Loucy (cell line): Measurements from ENCODE around the gene PDE3B.

Experiments
- H2AFZ ChIP-seq: fragments of 200-600 bp; sonication (generic); 2 replicates; pipeline ENCODE4 v1.6.0; 2016; ENCODE audit warnings: antibody characterized with exemption, mild to moderate bottlenecking, low read length, moderate library complexity
- H3F3A ChIP-seq: fragments of 200-600 bp; 2 replicates; pipeline ENCODE4 v1.6.0; 2016; ENCODE audit warnings: antibody characterized with exemption, low read depth, mild to moderate bottlenecking
- H3K27me3 ChIP-seq: fragments of 200-600 bp; sonication (generic); 2 replicates; pipeline ENCODE4 v1.6.1; 2014; ENCODE audit warnings: low read length, mild to moderate bottlenecking; ENCODE audit not compliant: insufficient read depth, poor library complexity, severe bottlenecking
- H3K36me3 ChIP-seq: fragments of 200-600 bp; sonication (generic); 2 replicates; pipeline ENCODE4 v1.6.1; 2016; ENCODE audit warnings: low read length; ENCODE audit not compliant: insufficient read depth
- H3K4me1 ChIP-seq: fragments of 200-600 bp; sonication (generic); 2 replicates; pipeline ENCODE4 v1.5.1; 2014; ENCODE audit warnings: low read length, mild to moderate bottlenecking; ENCODE audit not compliant: insufficient read depth, poor library complexity, severe bottlenecking
- H3K4me2 ChIP-seq: fragments of 200-600 bp; sonication (generic); 2 replicates; pipeline ENCODE4 v1.6.0; 2014; ENCODE audit warnings: antibody characterized with exemption, low read length, low read depth, mild to moderate bottlenecking; ENCODE audit not compliant: poor library complexity, severe bottlenecking
- H3K4me3 ChIP-seq: fragments of 200-600 bp; sonication (generic); 2 replicates; pipeline ENCODE4 v1.5.1; 2014; ENCODE audit warnings: low read length, mild to moderate bottlenecking, mixed read lengths; ENCODE audit not compliant: poor library complexity, severe bottlenecking
- H3K79me2 ChIP-seq: fragments of 200-600 bp; sonication (generic); 2 replicates; pipeline ENCODE4 v1.6.1; 2014; ENCODE audit warnings: low read length; ENCODE audit not compliant: insufficient read depth
- H3K9ac ChIP-seq: fragments of 200-600 bp; sonication (generic); 2 replicates; pipeline ENCODE4 v1.6.0; 2014; ENCODE audit warnings: mild to moderate bottlenecking, low read depth, low read length, moderate library complexity; ENCODE audit not compliant: poor library complexity, severe bottlenecking
- H3K9me2 ChIP-seq: fragments of 200-600 bp; sonication (generic); replicated peaks from 2 replicates; pipeline ENCODE4 v1.6.1; 2016; ENCODE audit warnings: low read depth, low read length, mixed read lengths
- H3K9me3 ChIP-seq: fragments of 200-600 bp; sonication (generic); 2 replicates; pipeline ENCODE4 v1.6.1; 2014; ENCODE audit warnings: mild to moderate bottlenecking, antibody characterized with exemption, low read length, low read depth; ENCODE audit not compliant: insufficient read depth
- H4K20me1 ChIP-seq: fragments of 200-600 bp; sonication (generic); 2 replicates; pipeline ENCODE4 v1.6.0; 2014; ENCODE audit warnings: antibody characterized with exemption, low read length, mild to moderate bottlenecking; ENCODE audit not compliant: insufficient read depth, poor library complexity, severe bottlenecking
- EZH2phosphoT487 ChIP-seq: fragments of 200-600 bp; IDR thresholded peaks from 2 replicates; pipeline ENCODE4 v1.6.1; 2018; ENCODE audit warnings: antibody characterized with exemption, mild to moderate bottlenecking, moderate library complexity, borderline replicate concordance
- TF ChIP-seq, protein P1 (sequence below): fragments of 200-600 bp; sonication (generic); conservative IDR thresholded peaks from 2 replicates; pipeline ENCODE4 v1.5.1; 2014; ENCODE audit warnings: mild to moderate bottlenecking, antibody characterized with exemption, low read length

The PDE3B gene

GRCh38 chr11:14884667-14885273 is 241.2 kb downstream of the PDE3B start:
- Histone ChIP-seq H4K20me1 (peaks cover 20% of the 10 kb centered on the region), H3K9ac (no peak overlapping the region), H3K79me2 (peaks cover 14% of the 10 kb centered on the region; the same call in 1 of the 2 replicates), H3K4me1 (peaks cover 32% of the 10 kb centered on the region), H3K9me3 (no peaks in the 10 kb centered on the region), H2AFZ (no peak overlapping the region), H3K4me2 (no peak overlapping the region), H3K36me3 (0 out of 2 replicates have a peak, but pooled peaks cover 8% of the 10 kb centered on the region), H3F3A (no peaks in the 10 kb centered on the region), H3K4me3 (no peak overlapping the region), H3K9me2 (no peaks in the 10 kb centered on the region), H3K27me3 (no peaks in the 10 kb centered on the region)
- TF ChIP-seq, protein P1, sequence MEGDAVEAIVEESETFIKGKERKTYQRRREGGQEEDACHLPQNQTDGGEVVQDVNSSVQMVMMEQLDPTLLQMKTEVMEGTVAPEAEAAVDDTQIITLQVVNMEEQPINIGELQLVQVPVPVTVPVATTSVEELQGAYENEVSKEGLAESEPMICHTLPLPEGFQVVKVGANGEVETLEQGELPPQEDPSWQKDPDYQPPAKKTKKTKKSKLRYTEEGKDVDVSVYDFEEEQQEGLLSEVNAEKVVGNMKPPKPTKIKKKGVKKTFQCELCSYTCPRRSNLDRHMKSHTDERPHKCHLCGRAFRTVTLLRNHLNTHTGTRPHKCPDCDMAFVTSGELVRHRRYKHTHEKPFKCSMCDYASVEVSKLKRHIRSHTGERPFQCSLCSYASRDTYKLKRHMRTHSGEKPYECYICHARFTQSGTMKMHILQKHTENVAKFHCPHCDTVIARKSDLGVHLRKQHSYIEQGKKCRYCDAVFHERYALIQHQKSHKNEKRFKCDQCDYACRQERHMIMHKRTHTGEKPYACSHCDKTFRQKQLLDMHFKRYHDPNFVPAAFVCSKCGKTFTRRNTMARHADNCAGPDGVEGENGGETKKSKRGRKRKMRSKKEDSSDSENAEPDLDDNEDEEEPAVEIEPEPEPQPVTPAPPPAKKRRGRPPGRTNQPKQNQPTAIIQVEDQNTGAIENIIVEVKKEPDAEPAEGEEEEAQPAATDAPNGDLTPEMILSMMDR = no peak
- TF ChIP-seq EZH2phosphoT487 = no peak

- Histone ChIP-seq H3K4me1 (peaks cover 36% of the 10 kb centered on the region), H2AFZ (no peak overlapping the region), H3K9me2 (no peaks in the 10 kb centered on the region), H4K20me1 (peaks cover 30% of the 10 kb centered on the region), H3K9ac (no peak overlapping the region), H3K4me3 (no peak overlapping the region), H3K79me2 (peaks cover 27% of the 10 kb centered on the region), H3K27me3 (no peaks in the 10 kb centered on the region), H3F3A (no peaks in the 10 kb centered on the region), H3K36me3 (no peaks in the 10 kb centered on the region), H3K4me2 (no peak overlapping the region), H3K9me3 (no peaks in the 10 kb centered on the region)
- TF ChIP-seq, protein P1 = no peak
- TF ChIP-seq EZH2phosphoT487 = no peak
Measured at GRCh38 chr11:14886513-14886912, 242.9 kb downstream of the PDE3B start.

DNA sequence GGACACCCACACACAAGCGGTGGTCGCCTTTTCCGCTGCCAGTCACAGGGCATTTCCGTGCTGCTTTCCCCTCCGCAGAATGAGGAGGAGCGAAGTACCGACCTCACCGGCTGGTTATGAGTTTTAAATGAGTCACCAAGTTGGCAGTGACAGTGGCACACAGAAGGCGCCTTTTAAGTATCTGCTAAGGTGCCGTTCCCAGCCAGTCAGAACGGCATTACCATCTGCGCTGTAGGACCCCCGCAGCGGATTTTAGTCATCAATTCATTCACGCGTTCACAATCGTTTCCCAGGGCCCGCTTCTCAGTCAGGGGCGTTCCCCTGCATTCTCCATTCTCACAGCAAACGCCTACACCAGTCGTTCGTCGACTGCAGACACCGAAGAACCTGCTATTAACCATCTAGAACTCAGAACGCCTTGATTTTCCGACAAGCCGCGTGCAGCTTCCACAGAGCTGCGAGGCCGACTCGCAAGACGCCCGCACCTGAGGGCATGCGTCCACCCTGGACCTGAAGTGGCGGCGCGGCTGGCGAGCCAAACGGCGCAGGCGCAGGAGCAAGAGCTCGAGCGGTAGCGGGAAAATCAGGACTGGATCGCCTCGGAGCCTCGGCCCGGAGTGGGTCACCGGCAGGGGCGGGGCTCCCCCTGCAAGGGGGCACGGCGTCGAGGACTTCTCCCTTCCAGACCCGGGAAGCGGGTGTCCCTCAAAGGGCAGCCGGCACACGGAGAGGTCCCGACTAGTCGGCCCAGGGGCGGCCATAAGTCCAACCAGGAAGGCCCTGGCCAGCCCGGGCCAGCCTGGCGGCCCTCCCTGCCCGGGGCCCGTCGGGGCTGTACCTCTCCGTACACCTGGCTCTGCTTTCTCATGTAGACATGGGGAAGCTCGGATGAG is 247.8 kb downstream of the PDE3B start:
- Histone ChIP-seq H3K4me1 (peaks cover 44% of the 10 kb centered on the region), H3K9me2 (no peaks in the 10 kb centered on the region), H3K36me3 (no peaks in the 10 kb centered on the region), H3K9me3 (no peaks in the 10 kb centered on the region), H3F3A (no peaks in the 10 kb centered on the region), H3K9ac (peak overlapping the region; percentile 72), H3K4me3 (peak overlapping the region; percentile 80), H3K4me2 (peak overlapping the region; percentile 95), H3K79me2 (peaks cover 27% of the 10 kb centered on the region), H3K27me3 (no peaks in the 10 kb centered on the region), H2AFZ (peak overlapping the region; percentile 95), H4K20me1 (peaks cover 30% of the 10 kb centered on the region)
- TF ChIP-seq EZH2phosphoT487 = no peak
- TF ChIP-seq, protein P1 = peak; percentile 2; the same call in 1 of the 2 replicates
